Stimulated activated CD4-positive, alpha-beta T cell treated with anti-CD3 and anti-CD28 coated beads, Interleukin-2, amount 100 ng/mL, for 24 hours (primary cell): ENCODE data around the gene ZNF750.
A peak's percentile ranks its signal among the peaks of the same experiment; 100 is the strongest.

ENCODE experiments used
- DNase-seq, 2 donors: peaks; one replicate each; pipeline ENCODE4 v3.0.0-alpha.2; 2020

Gene ZNF750

GRCh38 chr17:82872591-82873520 lies 33.0 kb upstream of the ZNF750 start:
- no peak for DNase-seq

GRCh38 chr17:82871776-82872561 lies 32.1 kb upstream of the ZNF750 start:
- no peak for DNase-seq

- peak in 1 of 2 donors; percentile 46 for DNase-seq
Measured at GRCh38 chr17:82871056-82871775, 31.4 kb upstream of the ZNF750 start.

GRCh38 chr17:82870541-82870940 lies 30.7 kb upstream of the ZNF750 start:
- DNase-seq: no peak

- no peak for DNase-seq
Measured at GRCh38 chr17:82870091-82870491, 30.3 kb upstream of the ZNF750 start.

GRCh38 chr17:82869536-82869935 lies 29.7 kb upstream of the ZNF750 start:
- no peak for DNase-seq

- DNase-seq: no peak
Measured at GRCh38 chr17:82868715-82869131, 28.9 kb upstream of the ZNF750 start.

- DNase-seq: no peak
Measured at GRCh38 chr17:82867763-82868325, 28.0 kb upstream of the ZNF750 start.

- no peak for DNase-seq
Measured at GRCh38 chr17:82866590-82867191, 26.9 kb upstream of the ZNF750 start.

- no peak for DNase-seq
Measured at GRCh38 chr17:82865774-82866395, 26.1 kb upstream of the ZNF750 start.

GRCh38 chr17:82865274-82865673 lies 25.5 kb upstream of the ZNF750 start:
- DNase-seq: no peak

- DNase-seq: no peak
Measured at GRCh38 chr17:82864713-82865248, 25.0 kb upstream of the ZNF750 start.

- peak; percentile 80 to 82 for DNase-seq
Measured at GRCh38 chr17:82863941-82864712, 24.3 kb upstream of the ZNF750 start.

- DNase-seq: peak in 1 of 2 donors; percentile 20
Measured at GRCh38 chr17:82863383-82863940, 23.6 kb upstream of the ZNF750 start.

- DNase-seq: no peak
Measured at GRCh38 chr17:82862737-82863382, 23.0 kb upstream of the ZNF750 start.

GRCh38 chr17:82862191-82862590 lies 22.4 kb upstream of the ZNF750 start:
- no peak for DNase-seq

- DNase-seq: no peak
Measured at GRCh38 chr17:82861393-82861775, 21.6 kb upstream of the ZNF750 start.

GRCh38 chr17:82860606-82861392 lies 21.0 kb upstream of the ZNF750 start:
- DNase-seq: no peak
